ENCODE results near the gene ZNF516. TPM values are rescaled to one million over a fixed set of nuclear protein-coding genes. Genes with fewer than 3 reads are reported as not detected.

The ZNF516 gene
- total and polyA plus RNA-seq, 2 of the 4 experiments (the other 2 are of a cell fraction) = 7.9 to 16.9 TPM

DNA sequence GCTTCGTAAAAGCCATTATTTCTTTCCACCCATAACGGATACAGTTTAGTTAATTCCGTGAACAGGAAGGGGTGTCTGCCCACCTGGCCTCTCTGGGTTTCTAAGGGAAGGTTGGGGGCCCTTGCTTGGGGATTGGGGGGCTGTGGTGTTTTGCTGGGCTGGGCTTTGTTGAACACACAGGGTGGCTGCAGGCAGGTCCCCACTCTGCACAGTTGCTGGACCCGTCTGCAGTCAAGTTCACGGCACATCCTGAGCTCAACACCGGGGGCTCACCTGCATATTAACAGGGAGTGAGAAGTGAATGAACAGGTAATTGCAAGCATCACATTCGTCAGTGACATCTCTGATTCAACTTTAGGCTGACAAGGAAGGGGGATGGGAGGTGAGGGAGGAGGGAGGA lies 109.0 kb downstream of the ZNF516 start:
- ATAC-seq (ENCODE audit: low read depth) (no peak), DNase-seq (no peak)
- Histone ChIP-seq H3K4me2 (ENCODE audit: low read depth, low read length) (no peak overlapping the region), H3K4me1 (ENCODE audit: control insufficient read depth, insufficient read depth, low read length) (peaks cover 16% of the 10 kb centered on the region), H2AK5ac (ENCODE audit: low read depth, low read length) (no peak overlapping the region), H3K27me3 (ENCODE audit: control insufficient read depth, insufficient read depth, low read length) (no peaks in the 10 kb centered on the region), H3K4ac (ENCODE audit: low read depth, low read length) (no peak overlapping the region), H2BK15ac (ENCODE audit: low read depth, low read length) (no peak overlapping the region), H3K79me1 (ENCODE audit: low read depth in 1 of 2, low read length in 2 of 2) (peaks cover 44 to 93% of the 10 kb centered on the region in 2 experiments), H3K9me1 (ENCODE audit: insufficient read depth, low read length) (peaks cover 34% of the 10 kb centered on the region), H3K14ac (replicated peaks; ENCODE audit: low read depth, low read length) (no peak overlapping the region), H4K20me1 (ENCODE audit: insufficient read depth, low read length) (peaks cover 89% of the 10 kb centered on the region), H3K9ac (ENCODE audit: low read depth, low read length) (no peak overlapping the region), H3K56ac (ENCODE audit: extremely low read depth, insufficient read depth, low read length) (no peak overlapping the region), H2BK20ac (ENCODE audit: low read depth, low read length) (no peak overlapping the region), H4K5ac (ENCODE audit: low read depth, low read length) (no peak overlapping the region), H3K27ac (ENCODE audit: insufficient read depth, low read length) (no peak overlapping the region), H4K91ac (ENCODE audit: insufficient read depth, low read depth, low read length) (no peak overlapping the region), H3K4me3 (ENCODE audit: insufficient read depth, low read depth, low read length) (no peak overlapping the region), H2AFZ (replicated peaks; ENCODE audit: low read length, poor library complexity) (no peak overlapping the region), H2AK9ac (replicated peaks; ENCODE audit: low read depth, low read length, poor library complexity) (no peak overlapping the region), H3K9me3 (ENCODE audit: control insufficient read depth, insufficient read depth, low read length) (no peaks in the 10 kb centered on the region), H3K23ac (ENCODE audit: low read depth, low read length) (no peak overlapping the region), H4K8ac (ENCODE audit: low read depth in 2 of 2, low read length in 2 of 2) (no peak overlapping the region), H2BK5ac (ENCODE audit: low read depth, low read length, poor library complexity, severe bottlenecking) (no peak overlapping the region), H3K18ac (ENCODE audit: low read depth, low read length) (no peak overlapping the region), H2BK120ac (ENCODE audit: low read depth, low read length) (no peak overlapping the region), H3K36me3 (ENCODE audit: control insufficient read depth, insufficient read depth, low read length) (peaks cover 3% of the 10 kb centered on the region; the same call in 1 of the 2 replicates)
- in situ Hi-C loops (cut with MboI; ENCODE audit: low sequenced_read_pairs) (no loop called here), intact Hi-C loops (cut with micrococcal nuclease) (no loop called here), dilution Hi-C loops (cut with HindIII; ENCODE audit: low sequenced_read_pairs, unreplicated experiment) (no loop called here)
- 90% methylated on average over 2 of the region's 7 CpGs; no CpG with 5 or more reads in 1 of the 2 experiments for WGBS, 2 experiments (ENCODE audit: extremely low coverage in 2 of 2, insufficient read length in 1 of 2)
- no TSS peak for BruUV-seq (replicated peaks)
- ChIA-PET POLR2A (ENCODE audit: unreplicated experiment) (no interaction called here), CTCF (no interaction called here)
- no peak for TF ChIP-seq RFX5 (IDR thresholded peaks at IDR 0.05; ENCODE audit: low read depth, low read length)
- TF ChIP-seq MAFK (IDR thresholded peaks at IDR 0.05; ENCODE audit: low read depth, low read length) = no peak
- TF ChIP-seq NFE2L2 (IDR thresholded peaks at IDR 0.05; ENCODE audit: low read depth, low read length) = no peak
- no peak for TF ChIP-seq USF2 (IDR thresholded peaks at IDR 0.05; ENCODE audit: low read depth, low read length)
- TF ChIP-seq POLR2A (IDR thresholded peaks at IDR 0.05; ENCODE audit: low read depth, low read length) = no peak
- TF ChIP-seq, protein P1, sequence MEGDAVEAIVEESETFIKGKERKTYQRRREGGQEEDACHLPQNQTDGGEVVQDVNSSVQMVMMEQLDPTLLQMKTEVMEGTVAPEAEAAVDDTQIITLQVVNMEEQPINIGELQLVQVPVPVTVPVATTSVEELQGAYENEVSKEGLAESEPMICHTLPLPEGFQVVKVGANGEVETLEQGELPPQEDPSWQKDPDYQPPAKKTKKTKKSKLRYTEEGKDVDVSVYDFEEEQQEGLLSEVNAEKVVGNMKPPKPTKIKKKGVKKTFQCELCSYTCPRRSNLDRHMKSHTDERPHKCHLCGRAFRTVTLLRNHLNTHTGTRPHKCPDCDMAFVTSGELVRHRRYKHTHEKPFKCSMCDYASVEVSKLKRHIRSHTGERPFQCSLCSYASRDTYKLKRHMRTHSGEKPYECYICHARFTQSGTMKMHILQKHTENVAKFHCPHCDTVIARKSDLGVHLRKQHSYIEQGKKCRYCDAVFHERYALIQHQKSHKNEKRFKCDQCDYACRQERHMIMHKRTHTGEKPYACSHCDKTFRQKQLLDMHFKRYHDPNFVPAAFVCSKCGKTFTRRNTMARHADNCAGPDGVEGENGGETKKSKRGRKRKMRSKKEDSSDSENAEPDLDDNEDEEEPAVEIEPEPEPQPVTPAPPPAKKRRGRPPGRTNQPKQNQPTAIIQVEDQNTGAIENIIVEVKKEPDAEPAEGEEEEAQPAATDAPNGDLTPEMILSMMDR (conservative IDR thresholded peaks at IDR 0.05; ENCODE audit: low read depth, low read length) = no peak
- TF ChIP-seq CEBPB (IDR thresholded peaks at IDR 0.05; ENCODE audit: low read depth, low read length) = no peak
- no peak for TF ChIP-seq MAZ (IDR thresholded peaks at IDR 0.05; ENCODE audit: borderline replicate concordance, low read depth, low read length)
- no peak for TF ChIP-seq RCOR1 (IDR thresholded peaks at IDR 0.05; ENCODE audit: insufficient replicate concordance, low read length)
- TF ChIP-seq SMC3 (IDR thresholded peaks at IDR 0.05; ENCODE audit: low read depth, low read length) = no peak
- no peak for TF ChIP-seq MXI1 (IDR thresholded peaks at IDR 0.05; ENCODE audit: borderline replicate concordance, low read depth, low read length)
- no peak for TF ChIP-seq FOS (IDR thresholded peaks at IDR 0.05; ENCODE audit: low read depth, low read length)
- no peak for TF ChIP-seq CHD1 (IDR thresholded peaks at IDR 0.05; ENCODE audit: low read depth, low read length)
